ENCODE measurements around the gene TNFRSF9. TPM values are rescaled to one million over a fixed set of nuclear protein-coding genes. Genes with fewer than 3 reads are reported as not detected.

The TNFRSF9 gene
- 10 to 100 TPM in 2 of 3 donors, 1 to 10 TPM in 1; 6.5 to 21.9 (median 10.9) TPM for polyA plus RNA-seq

- H3K4me3 Mint-ChIP-seq, result peak within 1 kb of the TSS; percentile 82 to 98 (median 93)
- H3K36me3 Mint-ChIP-seq, result no peaks in the 10 kb centered on the region
- H3K9me3 Mint-ChIP-seq, result no peaks in the 10 kb centered on the region
- peak in 2 of 3 donors; percentile 32 to 33 for DNase-seq
- H3K27me3 Mint-ChIP-seq (ENCODE audit: low read depth in 3 of 3), result peaks cover 0 to 6% (median 2%) of the 10 kb centered on the region in 3 donors
- peak within 1 kb of the TSS; percentile 0 to 92 (median 82) for H3K27ac Mint-ChIP-seq
- peaks cover 39 to 55% of the 10 kb centered on the region in 2 donors for H3K4me1 Mint-ChIP-seq
These were observed at the start of gene TNFRSF9 for GRCh38 chr1:7940745-7941436. TNFRSF9 (minus strand) TSS chr1:7940839; CDS start chr1:7939994, 845 bp downstream.

DNA sequence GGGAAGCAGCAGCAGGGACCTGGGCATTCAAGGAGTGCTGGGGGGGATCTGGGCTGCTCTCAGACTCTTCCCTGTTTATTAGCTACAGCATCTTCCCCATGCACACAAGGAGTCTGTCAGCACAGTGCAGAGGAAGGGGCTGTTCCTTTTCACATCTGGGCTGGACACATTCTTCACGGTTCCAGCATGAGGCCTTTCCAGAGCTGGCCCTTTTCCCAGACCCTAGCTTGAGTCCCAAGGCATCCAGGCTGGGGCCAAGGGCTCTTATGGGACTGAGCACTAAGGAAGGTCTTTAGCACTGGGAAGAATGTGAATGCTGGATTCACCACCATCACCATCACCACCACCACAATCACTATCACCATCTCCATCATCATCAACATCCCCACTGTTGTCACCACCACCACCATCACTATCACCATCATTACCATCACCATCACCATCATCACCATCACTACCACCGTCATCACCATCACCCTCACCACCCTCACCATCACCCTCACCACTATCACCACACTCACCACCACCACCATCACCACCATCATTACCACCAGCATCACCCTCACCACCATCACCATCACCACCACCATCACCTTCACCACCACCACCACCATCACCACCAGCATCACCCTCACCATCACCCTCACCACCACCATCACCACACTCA is 49.3 kb upstream of the TNFRSF9 start:
- H3K36me3 Mint-ChIP-seq, result peaks cover 9 to 23% (median 18%) of the 10 kb centered on the region in 3 donors
- H3K9me3 Mint-ChIP-seq, result peaks cover 0 to 6% (median 1%) of the 10 kb centered on the region in 6 donors
- H3K4me1 Mint-ChIP-seq, result peaks cover 0 to 8% of the 10 kb centered on the region in 2 donors
- H3K27ac Mint-ChIP-seq, result peak overlapping the region; percentile 74 to 90 (median 78)
- peak in 2 of 3 donors; percentile 2 to 17 for DNase-seq
- peaks cover 9 to 16% (median 11%) of the 10 kb centered on the region in 3 donors for H3K27me3 Mint-ChIP-seq (ENCODE audit: low read depth in 3 of 3)
- peak overlapping the region in 1 of 5 donors; percentile 1 for H3K4me3 Mint-ChIP-seq

GRCh38 chr1:7988576-7988975 is 47.9 kb upstream of the TNFRSF9 start:
- Mint-ChIP-seq H3K9me3 (peaks cover 0 to 6% (median 1%) of the 10 kb centered on the region in 6 donors), H3K36me3 (peaks cover 14 to 34% (median 18%) of the 10 kb centered on the region in 3 donors), H3K27me3 (ENCODE audit: low read depth in 3 of 3) (peaks cover 9 to 14% (median 11%) of the 10 kb centered on the region in 3 donors), H3K27ac (no peak overlapping the region), H3K4me3 (no peak overlapping the region), H3K4me1 (peaks cover 0 to 8% of the 10 kb centered on the region in 2 donors)
- DNase-seq, result no peak

DNA sequence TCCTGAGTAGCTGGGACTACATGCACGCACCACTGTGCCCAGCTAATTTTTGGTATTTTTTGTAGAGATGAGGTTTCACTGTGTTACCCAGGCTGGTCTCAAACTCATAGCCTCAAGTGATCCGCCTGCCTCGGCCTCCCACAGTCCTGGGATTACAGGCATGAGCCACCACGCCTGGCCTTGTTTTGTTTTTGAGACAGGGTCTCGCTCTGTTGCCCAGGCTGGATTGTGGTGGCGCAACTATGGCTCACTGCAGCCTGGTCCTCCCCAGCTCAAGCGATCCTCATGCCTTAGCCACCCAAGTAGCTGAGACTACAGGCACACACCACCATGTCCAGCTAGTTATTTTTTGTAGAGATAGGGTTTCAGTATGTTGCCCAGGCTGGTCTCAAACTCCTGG is 46.9 kb upstream of the TNFRSF9 start:
- no peak for DNase-seq
- Mint-ChIP-seq H3K27me3 (ENCODE audit: low read depth in 3 of 3) (peaks cover 9 to 11% (median 11%) of the 10 kb centered on the region in 3 donors), H3K27ac (no peak overlapping the region), H3K36me3 (peaks cover 15 to 36% (median 20%) of the 10 kb centered on the region in 3 donors), H3K4me3 (no peak overlapping the region), H3K9me3 (peaks cover 0 to 6% (median 1%) of the 10 kb centered on the region in 6 donors), H3K4me1 (peaks cover 4 to 12% of the 10 kb centered on the region in 2 donors)

DNA sequence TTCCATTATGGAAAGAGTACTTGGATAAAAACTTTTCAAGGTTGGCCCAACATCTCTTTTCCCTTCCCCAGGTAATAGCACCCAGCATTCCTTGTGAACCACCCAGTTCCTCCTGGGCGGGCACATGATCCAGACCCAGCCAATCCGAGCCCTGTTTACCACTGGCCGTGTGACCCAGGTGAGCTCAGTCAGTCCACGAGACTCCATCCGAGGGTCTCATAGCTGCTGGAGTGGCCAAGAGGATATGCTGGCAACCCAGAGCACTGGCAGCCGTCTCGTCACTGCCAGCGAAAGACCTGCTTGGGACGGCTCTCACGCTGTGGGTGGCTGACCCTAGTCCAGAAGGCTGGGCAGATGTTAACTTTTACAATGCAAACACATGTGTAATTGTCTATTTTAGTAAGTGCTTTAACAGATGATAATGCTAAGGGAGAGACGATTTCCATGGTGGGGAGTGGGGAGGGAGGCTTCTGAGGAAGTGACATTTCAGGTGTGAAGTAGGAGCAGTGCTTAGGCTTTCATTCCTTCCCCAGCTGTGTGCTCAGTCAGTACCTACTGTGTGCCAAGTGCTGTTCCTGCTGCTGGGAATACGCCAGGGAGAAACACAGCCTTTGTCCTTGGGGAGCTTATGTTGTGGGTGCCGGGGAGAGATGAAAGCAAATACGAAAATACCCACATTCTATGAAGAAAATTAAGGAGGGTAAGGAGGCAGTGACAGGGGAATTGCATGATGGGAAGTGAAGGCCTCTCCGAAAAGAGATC is 45.4 kb upstream of the TNFRSF9 start:
- Mint-ChIP-seq H3K27me3 (ENCODE audit: low read depth in 3 of 3) (peaks cover 8 to 11% (median 9%) of the 10 kb centered on the region in 3 donors), H3K4me1 (peaks cover 9 to 16% of the 10 kb centered on the region in 2 donors), H3K27ac (peak overlapping the region in 1 of 6 donors; percentile 53), H3K36me3 (peaks cover 20 to 41% (median 20%) of the 10 kb centered on the region in 3 donors), H3K9me3 (peaks cover 0 to 6% (median 1%) of the 10 kb centered on the region in 6 donors), H3K4me3 (no peak overlapping the region)
- no peak for DNase-seq

DNA sequence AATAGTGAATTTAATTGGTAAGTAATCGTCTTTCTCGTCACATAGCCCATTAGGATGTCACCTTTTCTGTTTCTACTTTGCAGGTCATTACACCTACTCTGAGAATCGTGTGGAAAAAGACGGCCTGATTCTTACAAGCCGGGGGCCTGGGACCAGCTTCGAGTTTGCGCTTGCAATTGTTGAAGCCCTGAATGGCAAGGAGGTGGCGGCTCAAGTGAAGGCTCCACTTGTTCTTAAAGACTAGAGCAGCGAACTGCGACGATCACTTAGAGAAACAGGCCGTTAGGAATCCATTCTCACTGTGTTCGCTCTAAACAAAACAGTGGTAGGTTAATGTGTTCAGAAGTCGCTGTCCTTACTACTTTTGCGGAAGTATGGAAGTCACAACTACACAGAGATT is 44.2 kb upstream of the TNFRSF9 start:
- no peak overlapping the region for H3K4me3 Mint-ChIP-seq
- peaks cover 9 to 10% of the 10 kb centered on the region in 2 donors for H3K4me1 Mint-ChIP-seq
- H3K36me3 Mint-ChIP-seq, result peaks cover 20 to 44% (median 23%) of the 10 kb centered on the region in 3 donors
- H3K27ac Mint-ChIP-seq, result no peak overlapping the region
- DNase-seq, result no peak
- peaks cover 0 to 3% (median 0%) of the 10 kb centered on the region in 3 donors for H3K27me3 Mint-ChIP-seq (ENCODE audit: low read depth in 3 of 3)
- no peaks in the 10 kb centered on the region for H3K9me3 Mint-ChIP-seq

GRCh38 chr1:7983086-7983778 is 42.6 kb upstream of the TNFRSF9 start:
- Mint-ChIP-seq H3K27ac (peak overlapping the region in 1 of 6 donors; percentile 9), H3K36me3 (peaks cover 26 to 50% (median 27%) of the 10 kb centered on the region in 3 donors)

DNA sequence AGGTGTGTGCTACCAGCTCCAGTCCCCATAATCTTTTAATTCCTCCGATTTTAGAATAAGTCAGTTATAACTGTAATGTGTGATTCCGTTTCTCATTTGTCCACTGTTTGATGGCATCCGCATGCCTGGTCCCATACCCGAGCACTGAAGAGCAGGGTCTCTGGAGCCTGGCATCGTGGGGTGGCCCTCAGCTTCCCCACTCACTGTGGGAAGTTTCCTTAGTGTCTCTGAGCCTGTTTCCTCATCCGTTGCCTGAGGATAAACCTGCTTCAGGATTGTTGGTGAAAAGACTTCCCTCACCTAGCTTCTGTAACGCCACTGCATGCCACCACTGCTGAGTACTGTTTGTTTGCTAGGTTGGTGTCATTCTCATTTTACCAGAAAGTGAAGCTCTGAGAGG is 40.3 kb upstream of the TNFRSF9 start:
- peaks cover 18 to 43% (median 25%) of the 10 kb centered on the region in 3 donors for H3K36me3 Mint-ChIP-seq
- peaks cover 10 to 14% of the 10 kb centered on the region in 2 donors for H3K4me1 Mint-ChIP-seq
- H3K27me3 Mint-ChIP-seq (ENCODE audit: low read depth in 3 of 3), result no peaks in the 10 kb centered on the region
- no peak for DNase-seq
- H3K4me3 Mint-ChIP-seq, result no peak overlapping the region
- H3K9me3 Mint-ChIP-seq, result no peaks in the 10 kb centered on the region
- H3K27ac Mint-ChIP-seq, result peak overlapping the region in 2 of 6 donors; percentile 36 to 57

More at GRCh38 chr1:7983086-7983778, 42.6 kb upstream of the TNFRSF9 start:
- Mint-ChIP-seq H3K9me3 (no peaks in the 10 kb centered on the region), H3K4me1 (peaks cover 8 to 9% of the 10 kb centered on the region in 2 donors), H3K27me3 (ENCODE audit: low read depth in 3 of 3) (no peaks in the 10 kb centered on the region), H3K4me3 (no peak overlapping the region)
- DNase-seq, result no peak

DNA sequence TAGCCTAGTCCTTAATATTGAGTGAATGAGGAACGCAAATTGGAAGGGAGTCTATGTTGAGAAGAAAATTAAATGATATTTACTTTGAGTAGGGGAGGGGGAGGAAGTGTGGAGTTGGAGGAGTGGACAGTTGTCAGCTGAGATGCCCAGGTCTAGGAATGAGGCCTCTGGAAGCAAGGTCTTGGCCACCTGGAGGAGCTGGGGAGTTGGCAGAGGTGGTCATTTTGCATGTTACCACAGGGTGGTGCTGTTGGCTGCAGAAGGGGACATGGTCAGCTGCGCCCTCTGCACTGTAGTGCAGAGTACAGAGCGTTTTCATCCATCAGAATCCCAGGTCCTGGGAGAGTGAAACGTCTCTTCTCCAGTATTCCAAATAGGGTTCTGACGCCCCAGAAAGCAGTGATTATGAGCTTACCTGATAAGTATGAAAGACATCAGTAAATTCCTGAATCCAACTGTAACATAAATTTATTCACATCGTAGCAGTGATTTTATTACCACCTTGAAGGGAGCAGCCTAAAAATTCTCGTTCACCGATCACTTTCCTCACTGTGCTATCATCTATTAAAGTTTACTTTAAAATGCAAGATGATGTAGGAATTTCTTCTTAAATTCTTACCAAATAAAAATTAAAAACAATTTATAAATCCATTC is 34.7 kb upstream of the TNFRSF9 start:
- Mint-ChIP-seq H3K27me3 (ENCODE audit: low read depth in 3 of 3) (peaks cover 0 to 2% (median 0%) of the 10 kb centered on the region in 3 donors), H3K9me3 (no peaks in the 10 kb centered on the region), H3K4me3 (no peak overlapping the region), H3K36me3 (peaks cover 18 to 45% (median 22%) of the 10 kb centered on the region in 3 donors), H3K4me1 (peaks cover 5% of the 10 kb centered on the region in 2 donors), H3K27ac (peak overlapping the region in 2 of 6 donors; percentile 41 to 51)
- DNase-seq, result peak in 1 of 3 donors; percentile 32

GRCh38 chr1:7973086-7973485 is 32.4 kb upstream of the TNFRSF9 start:
- Mint-ChIP-seq H3K4me3 (no peak overlapping the region), H3K36me3 (peaks cover 18 to 50% (median 19%) of the 10 kb centered on the region in 3 donors), H3K27me3 (ENCODE audit: low read depth in 3 of 3) (peaks cover 0 to 2% (median 0%) of the 10 kb centered on the region in 3 donors), H3K4me1 (peaks cover 7 to 12% of the 10 kb centered on the region in 2 donors), H3K27ac (no peak overlapping the region), H3K9me3 (no peaks in the 10 kb centered on the region)
- DNase-seq, result no peak

DNA sequence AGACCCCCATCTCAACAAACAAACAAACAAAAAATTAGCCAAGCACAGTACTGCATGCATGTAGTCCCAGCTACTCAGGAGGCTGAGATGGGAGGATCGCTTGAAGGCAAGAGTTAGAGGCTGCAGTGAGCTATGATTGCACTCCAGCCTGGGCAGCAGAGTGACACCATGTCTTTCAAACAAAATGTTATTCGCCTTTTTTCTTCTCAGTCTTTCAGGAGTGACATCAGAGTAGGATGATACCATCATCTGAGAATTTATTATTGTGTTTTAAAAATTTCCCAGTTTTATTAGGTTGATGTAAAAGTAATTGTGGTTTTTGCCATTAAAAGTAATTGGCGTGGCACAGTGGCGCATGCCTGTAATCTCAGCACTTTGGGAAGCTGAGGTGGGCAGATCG is 31.6 kb upstream of the TNFRSF9 start:
- H3K4me3 Mint-ChIP-seq, result no peak overlapping the region
- no peak overlapping the region for H3K27ac Mint-ChIP-seq
- H3K36me3 Mint-ChIP-seq, result peaks cover 14 to 47% (median 19%) of the 10 kb centered on the region in 3 donors
- peaks cover 0 to 2% (median 0%) of the 10 kb centered on the region in 3 donors for H3K27me3 Mint-ChIP-seq (ENCODE audit: low read depth in 3 of 3)
- no peak for DNase-seq
- H3K4me1 Mint-ChIP-seq, result peaks cover 6 to 14% of the 10 kb centered on the region in 2 donors
- H3K9me3 Mint-ChIP-seq, result no peaks in the 10 kb centered on the region

DNA sequence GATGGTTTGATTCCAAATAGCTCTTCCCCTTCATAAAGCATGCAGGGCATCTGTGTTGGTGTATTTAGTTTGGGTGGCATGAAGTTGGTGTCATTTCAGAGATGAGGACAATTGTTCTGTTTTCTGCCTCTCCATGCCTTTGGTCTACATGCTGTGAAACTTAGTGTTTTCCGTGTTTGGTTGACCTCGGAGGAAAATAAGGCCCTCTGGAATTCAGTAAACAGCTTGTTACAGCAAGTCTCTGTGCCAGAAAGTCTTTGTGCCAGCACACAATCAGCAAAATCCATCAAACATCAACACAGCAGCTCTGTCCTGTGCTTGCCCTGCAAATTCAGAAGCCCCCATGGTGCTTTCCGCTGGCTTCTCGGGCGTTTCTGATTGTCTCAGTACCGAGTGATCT is 30.4 kb upstream of the TNFRSF9 start:
- no peak for DNase-seq
- peaks cover 0 to 2% (median 0%) of the 10 kb centered on the region in 3 donors for H3K27me3 Mint-ChIP-seq (ENCODE audit: low read depth in 3 of 3)
- no peak overlapping the region for H3K27ac Mint-ChIP-seq
- peaks cover 14 to 22% of the 10 kb centered on the region in 2 donors for H3K4me1 Mint-ChIP-seq
- peaks cover 18 to 52% (median 26%) of the 10 kb centered on the region in 3 donors for H3K36me3 Mint-ChIP-seq
- no peaks in the 10 kb centered on the region for H3K9me3 Mint-ChIP-seq
- no peak overlapping the region for H3K4me3 Mint-ChIP-seq

Measured in immature natural killer cell (primary cell).